HEK293 (cell line): ENCODE measurements around the gene SNAI1.

Experiments
- SCRT1 ChIP-seq: fragments of 450-650 bp; formaldehyde crosslinking; IDR thresholded peaks from 2 replicates; pipeline ENCODE4 v1.5.1; 2016; ENCODE audit warnings: missing biosample characterization, missing genetic modification characterization, borderline replicate concordance
- SP2 ChIP-seq: fragments of 450-650 bp; formaldehyde crosslinking; IDR thresholded peaks from 2 replicates; pipeline ENCODE4 v1.5.1; 2016; ENCODE audit warnings: missing biosample characterization, missing genetic modification characterization
- ZBTB7A ChIP-seq: fragments of 450-650 bp; formaldehyde crosslinking; IDR thresholded peaks from 2 replicates; pipeline ENCODE4 v1.5.1; 2016; ENCODE audit warnings: low read depth, missing biosample characterization, missing genetic modification characterization
- ZBTB8A ChIP-seq: fragments of 450-650 bp; formaldehyde crosslinking; IDR thresholded peaks from 2 replicates; pipeline ENCODE4 v1.5.1; 2016; ENCODE audit warnings: missing biosample characterization, missing genetic modification characterization
- ZNF140 ChIP-seq: fragments of 450-650 bp; formaldehyde crosslinking; IDR thresholded peaks from 2 replicates; pipeline ENCODE4 v1.5.1; 2016; ENCODE audit warnings: missing biosample characterization, missing genetic modification characterization
- ZNF174 ChIP-seq: fragments of 450-650 bp; formaldehyde crosslinking; IDR thresholded peaks from 2 replicates; pipeline ENCODE4 v1.5.0; 2017; ENCODE audit warnings: missing biosample characterization, mild to moderate bottlenecking, missing genetic modification characterization
- ZNF311 ChIP-seq: fragments of 450-650 bp; formaldehyde crosslinking; IDR thresholded peaks from 2 replicates; pipeline ENCODE4 v1.5.1; 2017; ENCODE audit warnings: missing biosample characterization, missing genetic modification characterization, borderline replicate concordance
- ZNF629 ChIP-seq: fragments of 450-650 bp; formaldehyde crosslinking; IDR thresholded peaks from 2 replicates; pipeline ENCODE4 v1.5.1; 2017; ENCODE audit warnings: missing biosample characterization, missing genetic modification characterization
- TF ChIP-seq, protein P1 (sequence below): fragments of 450-650 bp; formaldehyde crosslinking; IDR thresholded peaks from 2 replicates; pipeline ENCODE4 v1.5.1; 2016; ENCODE audit warnings: missing biosample characterization, missing genetic modification characterization
- TF ChIP-seq, protein P2 (sequence below): IDR thresholded peaks from 2 replicates; pipeline ENCODE4 v1.6.1; 2011; ENCODE audit warnings: mild to moderate bottlenecking, low read depth, low read length, borderline replicate concordance

DNA sequence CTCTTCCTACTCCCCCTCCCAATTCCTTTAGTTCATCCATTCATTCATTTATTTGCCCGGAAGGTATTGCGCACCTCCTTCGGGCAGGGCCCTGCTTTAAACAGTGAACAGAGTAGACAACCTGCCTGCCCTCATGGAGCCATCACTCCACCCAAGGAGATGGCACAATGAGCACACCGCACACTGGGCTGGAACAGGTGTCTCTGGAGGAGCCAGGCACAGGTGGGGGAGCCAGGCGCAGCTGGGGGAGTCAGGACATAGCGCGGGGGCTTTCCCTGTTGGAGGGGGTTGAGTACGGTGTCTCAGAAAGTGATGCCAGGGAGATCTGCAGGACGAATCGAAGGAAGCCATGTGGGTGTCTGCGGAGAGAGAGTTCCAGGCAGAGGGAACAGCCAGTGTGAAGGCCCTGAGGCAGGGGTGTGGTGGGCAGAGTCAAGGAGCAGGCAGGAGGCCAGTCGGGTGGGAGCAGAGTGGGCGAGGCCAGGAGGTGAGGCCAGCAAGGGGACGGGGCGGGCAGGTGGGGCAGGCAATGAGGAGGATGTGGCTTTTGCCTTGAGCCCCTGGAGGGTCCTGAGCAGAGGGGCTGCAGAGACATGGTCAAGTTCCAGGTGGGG is 46.4 kb downstream of the SNAI1 start:
- TF ChIP-seq, protein P1, sequence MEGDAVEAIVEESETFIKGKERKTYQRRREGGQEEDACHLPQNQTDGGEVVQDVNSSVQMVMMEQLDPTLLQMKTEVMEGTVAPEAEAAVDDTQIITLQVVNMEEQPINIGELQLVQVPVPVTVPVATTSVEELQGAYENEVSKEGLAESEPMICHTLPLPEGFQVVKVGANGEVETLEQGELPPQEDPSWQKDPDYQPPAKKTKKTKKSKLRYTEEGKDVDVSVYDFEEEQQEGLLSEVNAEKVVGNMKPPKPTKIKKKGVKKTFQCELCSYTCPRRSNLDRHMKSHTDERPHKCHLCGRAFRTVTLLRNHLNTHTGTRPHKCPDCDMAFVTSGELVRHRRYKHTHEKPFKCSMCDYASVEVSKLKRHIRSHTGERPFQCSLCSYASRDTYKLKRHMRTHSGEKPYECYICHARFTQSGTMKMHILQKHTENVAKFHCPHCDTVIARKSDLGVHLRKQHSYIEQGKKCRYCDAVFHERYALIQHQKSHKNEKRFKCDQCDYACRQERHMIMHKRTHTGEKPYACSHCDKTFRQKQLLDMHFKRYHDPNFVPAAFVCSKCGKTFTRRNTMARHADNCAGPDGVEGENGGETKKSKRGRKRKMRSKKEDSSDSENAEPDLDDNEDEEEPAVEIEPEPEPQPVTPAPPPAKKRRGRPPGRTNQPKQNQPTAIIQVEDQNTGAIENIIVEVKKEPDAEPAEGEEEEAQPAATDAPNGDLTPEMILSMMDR = no peak
- TF ChIP-seq ZNF311 = no peak
- TF ChIP-seq, protein P2, sequence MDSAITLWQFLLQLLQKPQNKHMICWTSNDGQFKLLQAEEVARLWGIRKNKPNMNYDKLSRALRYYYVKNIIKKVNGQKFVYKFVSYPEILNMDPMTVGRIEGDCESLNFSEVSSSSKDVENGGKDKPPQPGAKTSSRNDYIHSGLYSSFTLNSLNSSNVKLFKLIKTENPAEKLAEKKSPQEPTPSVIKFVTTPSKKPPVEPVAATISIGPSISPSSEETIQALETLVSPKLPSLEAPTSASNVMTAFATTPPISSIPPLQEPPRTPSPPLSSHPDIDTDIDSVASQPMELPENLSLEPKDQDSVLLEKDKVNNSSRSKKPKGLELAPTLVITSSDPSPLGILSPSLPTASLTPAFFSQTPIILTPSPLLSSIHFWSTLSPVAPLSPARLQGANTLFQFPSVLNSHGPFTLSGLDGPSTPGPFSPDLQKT = no peak
- TF ChIP-seq ZNF629 (tag by site-specific recombination) = no peak
- no peak for TF ChIP-seq ZNF174
- TF ChIP-seq ZNF140 (tag by site-specific recombination) = no peak
- TF ChIP-seq SCRT1 (tag by site-specific recombination) = no peak
- TF ChIP-seq ZBTB7A (tag by site-specific recombination) = no peak
- TF ChIP-seq ZBTB8A (tag by site-specific recombination) = no peak
- TF ChIP-seq SP2 (tag by site-specific recombination) = no peak
